ENCODE measurements around the gene ARPIN.

- no peak for TF ChIP-seq CTCF (IDR thresholded peaks at IDR 0.05; ENCODE audit: insufficient read depth, low read length)
- TF ChIP-seq POLR2AphosphoS5 (IDR thresholded peaks at IDR 0.05; ENCODE audit: low read depth): no peak
- TF ChIP-seq REST (IDR thresholded peaks at IDR 0.05; ENCODE audit: insufficient replicate concordance, low read depth): no peak
- TF ChIP-seq SPI1 (IDR thresholded peaks at IDR 0.05; ENCODE audit: borderline replicate concordance, low read depth): no peak
Observed at GRCh38 chr15:89848970-89849292, 63.8 kb downstream of the ARPIN start.
